GM21526 (cell line): ENCODE measurements around the gene MBD3L3.
A peak's percentile ranks its signal among the peaks of the same experiment; 100 is the strongest.
"Not testable (repeated sequence)": the region's sequence is repeated elsewhere in the genome, so short reads cannot be mapped to it uniquely, and the experiment has no call there.

Source experiments
- ATAC-seq: cut with Tn5 transposase; IDR thresholded peaks from one replicate; pipeline ENCODE4 v1.9.1; 2021; ENCODE audit warnings: moderate library complexity; ENCODE audit not compliant: unreplicated experiment, low FRiP score

The MBD3L3 gene

GRCh38 chr19:7058576-7058975 is at the start of gene MBD3L3:
Gene MBD3L3 (minus strand): TSS chr19:7058676. CDS start chr19:7058605, 71 bp downstream.
- ATAC-seq = not testable (repeated sequence)

- ATAC-seq = no peak
Measured at GRCh38 chr19:7106711-7107657, 48.5 kb upstream of the MBD3L3 start.

GRCh38 chr19:7104747-7105447 is 46.4 kb upstream of the MBD3L3 start:
- no peak for ATAC-seq

GRCh38 chr19:7101498-7102253 is 43.2 kb upstream of the MBD3L3 start:
- ATAC-seq = no peak

- ATAC-seq = no peak
Measured at GRCh38 chr19:7099597-7099921, 41.1 kb upstream of the MBD3L3 start.

GRCh38 chr19:7098701-7099596 is 40.5 kb upstream of the MBD3L3 start:
- ATAC-seq = peak; percentile 70

GRCh38 chr19:7098096-7098495 is 39.6 kb upstream of the MBD3L3 start:
- ATAC-seq = no peak

- no peak for ATAC-seq
Measured at GRCh38 chr19:7088999-7089398, 30.5 kb upstream of the MBD3L3 start.

- no peak for ATAC-seq
Measured at GRCh38 chr19:7083076-7083956, 24.8 kb upstream of the MBD3L3 start.

GRCh38 chr19:7078008-7078407 is 19.5 kb upstream of the MBD3L3 start:
- ATAC-seq = no peak

GRCh38 chr19:7076151-7076550 is 17.7 kb upstream of the MBD3L3 start:
- ATAC-seq = no peak

- ATAC-seq = no peak
Measured at GRCh38 chr19:7074705-7075282, 16.3 kb upstream of the MBD3L3 start.

GRCh38 chr19:7072541-7072940 is 14.1 kb upstream of the MBD3L3 start:
- ATAC-seq = no peak

- peak; percentile 26 for ATAC-seq
Measured at GRCh38 chr19:7069904-7070226, 11.4 kb upstream of the MBD3L3 start.

- peak; percentile 85 for ATAC-seq
Measured at GRCh38 chr19:7069042-7069903, 10.8 kb upstream of the MBD3L3 start, which contains the start of gene ZNF557. Gene ZNF557 (plus strand): TSS chr19:7069703. CDS start chr19:7075075, 5,372 bp downstream.

- ATAC-seq = no peak
Measured at GRCh38 chr19:7068599-7068998, 10.1 kb upstream of the MBD3L3 start.

- ATAC-seq = no peak
Measured at GRCh38 chr19:7067716-7068115, 9.2 kb upstream of the MBD3L3 start.

- not testable (repeated sequence) for ATAC-seq
Measured at GRCh38 chr19:7067122-7067521, 8.6 kb upstream of the MBD3L3 start.
